ENCODE measurements around the gene MRGPRG.

DNA sequence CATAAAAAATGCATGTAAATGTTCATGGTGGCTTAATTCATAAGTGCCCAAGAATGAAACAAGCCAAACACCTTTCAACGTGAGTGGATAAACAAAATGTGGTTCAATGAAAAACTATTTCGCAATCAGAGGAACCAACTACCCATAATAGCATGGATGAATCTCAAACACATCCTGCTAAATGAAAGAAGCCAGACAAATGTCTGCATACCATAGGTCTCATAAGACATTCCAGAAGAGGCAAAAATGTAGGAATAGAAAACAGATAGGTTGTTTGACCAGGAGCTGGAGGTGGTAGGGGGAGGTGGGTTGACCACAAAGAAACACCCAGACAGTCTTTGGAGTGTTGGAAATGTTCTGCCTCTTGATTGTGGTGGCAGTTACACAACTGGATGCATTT lies 40.3 kb downstream of the MRGPRG start:
- TF ChIP-seq, protein P1, sequence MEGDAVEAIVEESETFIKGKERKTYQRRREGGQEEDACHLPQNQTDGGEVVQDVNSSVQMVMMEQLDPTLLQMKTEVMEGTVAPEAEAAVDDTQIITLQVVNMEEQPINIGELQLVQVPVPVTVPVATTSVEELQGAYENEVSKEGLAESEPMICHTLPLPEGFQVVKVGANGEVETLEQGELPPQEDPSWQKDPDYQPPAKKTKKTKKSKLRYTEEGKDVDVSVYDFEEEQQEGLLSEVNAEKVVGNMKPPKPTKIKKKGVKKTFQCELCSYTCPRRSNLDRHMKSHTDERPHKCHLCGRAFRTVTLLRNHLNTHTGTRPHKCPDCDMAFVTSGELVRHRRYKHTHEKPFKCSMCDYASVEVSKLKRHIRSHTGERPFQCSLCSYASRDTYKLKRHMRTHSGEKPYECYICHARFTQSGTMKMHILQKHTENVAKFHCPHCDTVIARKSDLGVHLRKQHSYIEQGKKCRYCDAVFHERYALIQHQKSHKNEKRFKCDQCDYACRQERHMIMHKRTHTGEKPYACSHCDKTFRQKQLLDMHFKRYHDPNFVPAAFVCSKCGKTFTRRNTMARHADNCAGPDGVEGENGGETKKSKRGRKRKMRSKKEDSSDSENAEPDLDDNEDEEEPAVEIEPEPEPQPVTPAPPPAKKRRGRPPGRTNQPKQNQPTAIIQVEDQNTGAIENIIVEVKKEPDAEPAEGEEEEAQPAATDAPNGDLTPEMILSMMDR (IDR thresholded peaks at IDR 0.05) = no peak
- no peak for TF ChIP-seq SIN3A (IDR thresholded peaks at IDR 0.05; ENCODE audit: borderline replicate concordance, insufficient read depth, low read depth, low read length)
- no peak for TF ChIP-seq POLR2AphosphoS5 (IDR thresholded peaks at IDR 0.05; ENCODE audit: low read depth, low read length)
- no peak for TF ChIP-seq TCF7L2 (IDR thresholded peaks at IDR 0.05; ENCODE audit: low read depth, low read length)

Measured in Panc1 (cell line).